Endothelial cell of umbilical vein (primary cell): ENCODE data around the gene DAPL1.

Source experiments
- EZH2 ChIP-seq: IDR thresholded peaks from 2 replicates; pipeline ENCODE4 v1.6.1; 2012; ENCODE audit warnings: borderline replicate concordance, low read depth, mild to moderate bottlenecking, moderate library complexity, low read length, inconsistent platforms; ENCODE audit not compliant: severe bottlenecking
- MYC ChIP-seq: IDR thresholded peaks from one replicate; pipeline ENCODE4 v1.6.1; 2011; ENCODE audit warnings: mild to moderate bottlenecking, low read depth, low read length
- POLR2A ChIP-seq: IDR thresholded peaks from 2 replicates; pipeline ENCODE4 v1.6.1; 2012; ENCODE audit warnings: low read depth, mild to moderate bottlenecking, control low read depth, low read length
- POLR2AphosphoS5 ChIP-seq: IDR thresholded peaks from 2 replicates; pipeline ENCODE4 v1.6.1; 2012; ENCODE audit warnings: low read depth, mild to moderate bottlenecking, control low read depth, low read length, moderate library complexity; ENCODE audit not compliant: insufficient read depth
- TF ChIP-seq, protein P1 (sequence below), 2 donors: IDR thresholded peaks; 1 replicate in 1 of 2; 2 replicates in 1 of 2; pipeline ENCODE4 v1.5.1; 2011; ENCODE audit warnings: low read length in 2 of 2, mild to moderate bottlenecking in 2 of 2, moderate library complexity in 2 of 2, control low read depth in 1 of 2, inconsistent platforms in 1 of 2, low read depth in 1 of 2; ENCODE audit not compliant: insufficient read depth in 1 of 2; ENCODE audit errors: extremely low read depth in 1 of 2

DNA sequence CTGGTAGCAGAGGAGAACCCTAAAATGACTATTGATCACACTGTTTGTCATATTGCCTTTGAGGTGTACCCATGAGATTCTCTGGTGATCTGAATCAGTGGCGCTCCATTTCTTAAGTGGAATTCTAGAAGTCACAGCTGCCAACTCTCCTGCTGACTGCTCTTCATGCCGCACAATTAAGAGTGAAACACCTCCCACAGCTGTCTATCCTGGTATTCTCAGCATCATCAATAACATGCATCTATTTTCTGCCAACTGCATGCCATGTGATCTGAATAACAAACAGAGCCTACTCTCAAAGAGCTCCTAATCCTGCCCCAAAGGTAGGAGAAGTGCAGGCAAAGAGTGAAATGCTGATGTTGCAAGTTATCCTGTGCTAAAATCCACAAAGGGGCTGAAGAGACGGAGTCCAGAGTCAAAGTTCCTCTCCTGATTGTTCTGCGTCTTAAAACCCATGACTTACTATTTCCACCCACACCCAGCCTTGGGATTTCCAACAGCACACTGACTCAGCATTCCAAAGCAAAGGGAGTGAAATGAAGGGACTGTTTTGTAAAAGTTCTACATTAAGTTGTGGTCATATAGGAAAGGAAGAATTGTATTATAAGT is 13.7 kb upstream of the DAPL1 start:
- TF ChIP-seq, protein P1, sequence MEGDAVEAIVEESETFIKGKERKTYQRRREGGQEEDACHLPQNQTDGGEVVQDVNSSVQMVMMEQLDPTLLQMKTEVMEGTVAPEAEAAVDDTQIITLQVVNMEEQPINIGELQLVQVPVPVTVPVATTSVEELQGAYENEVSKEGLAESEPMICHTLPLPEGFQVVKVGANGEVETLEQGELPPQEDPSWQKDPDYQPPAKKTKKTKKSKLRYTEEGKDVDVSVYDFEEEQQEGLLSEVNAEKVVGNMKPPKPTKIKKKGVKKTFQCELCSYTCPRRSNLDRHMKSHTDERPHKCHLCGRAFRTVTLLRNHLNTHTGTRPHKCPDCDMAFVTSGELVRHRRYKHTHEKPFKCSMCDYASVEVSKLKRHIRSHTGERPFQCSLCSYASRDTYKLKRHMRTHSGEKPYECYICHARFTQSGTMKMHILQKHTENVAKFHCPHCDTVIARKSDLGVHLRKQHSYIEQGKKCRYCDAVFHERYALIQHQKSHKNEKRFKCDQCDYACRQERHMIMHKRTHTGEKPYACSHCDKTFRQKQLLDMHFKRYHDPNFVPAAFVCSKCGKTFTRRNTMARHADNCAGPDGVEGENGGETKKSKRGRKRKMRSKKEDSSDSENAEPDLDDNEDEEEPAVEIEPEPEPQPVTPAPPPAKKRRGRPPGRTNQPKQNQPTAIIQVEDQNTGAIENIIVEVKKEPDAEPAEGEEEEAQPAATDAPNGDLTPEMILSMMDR (IDR thresholded peaks at IDR 0.05; ENCODE audit: extremely low read depth in 1 of 2, insufficient read depth in 1 of 2, low read depth in 1 of 2, low read length in 2 of 2), result no peak
- TF ChIP-seq POLR2AphosphoS5 (no peak), MYC (no peak), POLR2A (no peak), EZH2 (no peak)
